Measurements from ENCODE around the gene GNPTG. TPM values are rescaled to one million over a fixed set of nuclear protein-coding genes. Genes with fewer than 3 reads are reported as not detected.

GNPTG gene
- total and polyA plus RNA-seq, 9 of the 15 experiments (the other 6 are each of a cell fraction or from before 2014, with no cell fraction given): 0.69 to 33.3 (median 13.6) TPM

DNA sequence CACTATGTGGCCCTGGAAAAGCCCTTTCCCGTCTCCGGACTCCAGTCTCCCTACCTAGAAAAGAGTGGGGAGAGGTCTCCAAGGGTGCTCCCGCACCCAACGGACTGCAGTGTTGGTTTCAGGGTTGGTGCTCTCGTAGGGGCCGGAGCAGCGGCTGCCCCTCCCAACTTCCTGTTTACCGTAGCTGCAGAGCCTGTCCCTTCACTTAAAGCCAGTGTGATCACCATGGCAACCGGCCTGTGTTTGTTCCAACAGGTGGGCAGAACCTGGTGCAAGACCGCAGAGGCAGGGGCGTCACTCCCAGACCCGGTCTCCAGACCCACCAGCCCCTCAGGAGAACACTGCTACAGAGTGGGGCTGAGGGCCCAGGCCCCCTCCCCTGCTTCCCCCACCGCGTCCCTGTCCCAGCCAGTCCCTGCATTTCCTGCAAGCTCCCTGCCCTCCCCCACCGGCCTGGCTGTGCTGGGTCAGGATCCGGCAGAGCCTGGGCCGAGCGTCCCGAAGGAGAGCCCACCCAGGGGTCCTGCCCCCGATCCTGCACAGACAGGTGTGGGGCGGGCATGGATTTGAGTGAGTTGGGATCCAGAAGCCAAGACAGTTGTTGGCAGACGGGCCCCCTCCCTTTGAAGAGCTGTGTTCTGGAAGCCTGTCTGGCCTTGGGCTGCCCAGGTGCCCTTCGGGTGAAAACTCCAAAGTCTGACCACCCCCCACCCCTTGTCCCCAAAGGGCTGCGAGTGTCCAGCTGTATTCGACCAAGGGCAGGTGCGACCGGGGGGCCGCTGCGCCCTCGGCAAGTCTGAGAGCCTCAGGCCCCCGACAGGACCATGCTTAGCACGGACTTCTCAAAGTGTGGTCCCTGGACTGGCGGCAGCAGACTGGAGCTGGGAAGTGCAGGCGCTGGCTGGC, 19.8 kb upstream of the GNPTG start (continued):
- peak; percentile 80 for TF ChIP-seq GABPA (tag; conservative IDR thresholded peaks at IDR 0.05; ENCODE audit: low read depth)
- TF ChIP-seq, protein P1, sequence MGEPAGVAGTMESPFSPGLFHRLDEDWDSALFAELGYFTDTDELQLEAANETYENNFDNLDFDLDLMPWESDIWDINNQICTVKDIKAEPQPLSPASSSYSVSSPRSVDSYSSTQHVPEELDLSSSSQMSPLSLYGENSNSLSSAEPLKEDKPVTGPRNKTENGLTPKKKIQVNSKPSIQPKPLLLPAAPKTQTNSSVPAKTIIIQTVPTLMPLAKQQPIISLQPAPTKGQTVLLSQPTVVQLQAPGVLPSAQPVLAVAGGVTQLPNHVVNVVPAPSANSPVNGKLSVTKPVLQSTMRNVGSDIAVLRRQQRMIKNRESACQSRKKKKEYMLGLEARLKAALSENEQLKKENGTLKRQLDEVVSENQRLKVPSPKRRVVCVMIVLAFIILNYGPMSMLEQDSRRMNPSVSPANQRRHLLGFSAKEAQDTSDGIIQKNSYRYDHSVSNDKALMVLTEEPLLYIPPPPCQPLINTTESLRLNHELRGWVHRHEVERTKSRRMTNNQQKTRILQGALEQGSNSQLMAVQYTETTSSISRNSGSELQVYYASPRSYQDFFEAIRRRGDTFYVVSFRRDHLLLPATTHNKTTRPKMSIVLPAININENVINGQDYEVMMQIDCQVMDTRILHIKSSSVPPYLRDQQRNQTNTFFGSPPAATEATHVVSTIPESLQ (CRISPR knock-in tag; IDR thresholded peaks at IDR 0.05): no peak
- TF ChIP-seq, protein P2, sequence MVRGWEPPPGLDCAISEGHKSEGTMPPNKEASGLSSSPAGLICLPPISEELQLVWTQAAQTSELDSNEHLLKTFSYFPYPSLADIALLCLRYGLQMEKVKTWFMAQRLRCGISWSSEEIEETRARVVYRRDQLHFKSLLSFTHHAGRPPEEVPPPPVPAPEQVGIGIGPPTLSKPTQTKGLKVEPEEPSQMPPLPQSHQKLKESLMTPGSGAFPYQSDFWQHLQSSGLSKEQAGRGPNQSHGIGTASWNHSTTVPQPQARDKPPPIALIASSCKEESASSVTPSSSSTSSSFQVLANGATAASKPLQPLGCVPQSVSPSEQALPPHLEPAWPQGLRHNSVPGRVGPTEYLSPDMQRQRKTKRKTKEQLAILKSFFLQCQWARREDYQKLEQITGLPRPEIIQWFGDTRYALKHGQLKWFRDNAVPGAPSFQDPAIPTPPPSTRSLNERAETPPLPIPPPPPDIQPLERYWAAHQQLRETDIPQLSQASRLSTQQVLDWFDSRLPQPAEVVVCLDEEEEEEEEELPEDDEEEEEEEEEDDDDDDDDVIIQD (CRISPR knock-in tag; IDR thresholded peaks at IDR 0.05): no peak
- TF ChIP-seq ZNF79 (CRISPR knock-in tag; IDR thresholded peaks at IDR 0.05; ENCODE audit: low read depth): no peak
- TF ChIP-seq ZNF347 (CRISPR knock-in tag; IDR thresholded peaks at IDR 0.05; ENCODE audit: low read depth): no peak
- peak; percentile 57; the same call in 1 of the 2 replicates for TF ChIP-seq ZC3H4 (CRISPR knock-in tag; IDR thresholded peaks at IDR 0.05; ENCODE audit: borderline replicate concordance)
- TF ChIP-seq NFE2L1 (tag; IDR thresholded peaks at IDR 0.05; ENCODE audit: borderline replicate concordance, low read depth): no peak
- TF ChIP-seq, protein P3, sequence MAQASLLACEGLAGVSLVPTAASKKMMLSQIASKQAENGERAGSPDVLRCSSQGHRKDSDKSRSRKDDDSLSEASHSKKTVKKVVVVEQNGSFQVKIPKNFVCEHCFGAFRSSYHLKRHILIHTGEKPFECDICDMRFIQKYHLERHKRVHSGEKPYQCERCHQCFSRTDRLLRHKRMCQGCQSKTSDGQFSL (CRISPR knock-in tag; IDR thresholded peaks at IDR 0.05): peak; percentile 64
- TF ChIP-seq, protein P3 (tag; IDR thresholded peaks at IDR 0.05): 0 out of 4 replicates have a peak, but pooled peaks of 1 of the 2 experiments have one; percentile 38
- peak; percentile 76 for TF ChIP-seq CHD4 (IDR thresholded peaks at IDR 0.05; ENCODE audit: insufficient read depth, insufficient replicate concordance, low read depth, low read length, poor library complexity, severe bottlenecking)
- TF ChIP-seq, protein P4, sequence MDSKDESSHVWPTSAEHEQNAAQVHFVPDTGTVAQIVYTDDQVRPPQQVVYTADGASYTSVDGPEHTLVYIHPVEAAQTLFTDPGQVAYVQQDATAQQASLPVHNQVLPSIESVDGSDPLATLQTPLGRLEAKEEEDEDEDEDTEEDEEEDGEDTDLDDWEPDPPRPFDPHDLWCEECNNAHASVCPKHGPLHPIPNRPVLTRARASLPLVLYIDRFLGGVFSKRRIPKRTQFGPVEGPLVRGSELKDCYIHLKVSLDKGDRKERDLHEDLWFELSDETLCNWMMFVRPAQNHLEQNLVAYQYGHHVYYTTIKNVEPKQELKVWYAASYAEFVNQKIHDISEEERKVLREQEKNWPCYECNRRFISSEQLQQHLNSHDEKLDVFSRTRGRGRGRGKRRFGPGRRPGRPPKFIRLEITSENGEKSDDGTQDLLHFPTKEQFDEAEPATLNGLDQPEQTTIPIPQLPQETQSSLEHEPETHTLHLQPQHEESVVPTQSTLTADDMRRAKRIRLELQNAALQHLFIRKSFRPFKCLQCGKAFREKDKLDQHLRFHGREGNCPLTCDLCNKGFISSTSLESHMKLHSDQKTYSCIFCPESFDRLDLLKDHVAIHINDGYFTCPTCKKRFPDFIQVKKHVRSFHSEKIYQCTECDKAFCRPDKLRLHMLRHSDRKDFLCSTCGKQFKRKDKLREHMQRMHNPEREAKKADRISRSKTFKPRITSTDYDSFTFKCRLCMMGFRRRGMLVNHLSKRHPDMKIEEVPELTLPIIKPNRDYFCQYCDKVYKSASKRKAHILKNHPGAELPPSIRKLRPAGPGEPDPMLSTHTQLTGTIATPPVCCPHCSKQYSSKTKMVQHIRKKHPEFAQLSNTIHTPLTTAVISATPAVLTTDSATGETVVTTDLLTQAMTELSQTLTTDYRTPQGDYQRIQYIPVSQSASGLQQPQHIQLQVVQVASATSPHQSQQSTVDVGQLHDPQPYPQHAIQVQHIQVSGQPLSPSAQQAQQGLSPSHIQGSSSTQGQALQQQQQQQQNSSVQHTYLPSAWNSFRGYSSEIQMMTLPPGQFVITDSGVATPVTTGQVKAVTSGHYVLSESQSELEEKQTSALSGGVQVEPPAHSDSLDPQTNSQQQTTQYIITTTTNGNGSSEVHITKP (IDR thresholded peaks at IDR 0.05; ENCODE audit: partially characterized antibody): no peak
- peak; percentile 16 for TF ChIP-seq NEUROD1 (IDR thresholded peaks at IDR 0.05; ENCODE audit: borderline replicate concordance, low read depth, low read length, partially characterized antibody)
- no peak; the same call in 1 of the 2 replicates for TF ChIP-seq FOXP1 (CRISPR knock-in tag; IDR thresholded peaks at IDR 0.05)
- TF ChIP-seq RB1 (IDR thresholded peaks at IDR 0.05; ENCODE audit: low read depth): no peak
